Measurements from ENCODE around the gene SLC17A5. TPM values are rescaled to one million over a fixed set of nuclear protein-coding genes. Genes with fewer than 3 reads are reported as not detected.

The SLC17A5 gene
- total and polyA plus RNA-seq, 7 donors = 3.1 to 7.2 (median 4.5) TPM

DNA sequence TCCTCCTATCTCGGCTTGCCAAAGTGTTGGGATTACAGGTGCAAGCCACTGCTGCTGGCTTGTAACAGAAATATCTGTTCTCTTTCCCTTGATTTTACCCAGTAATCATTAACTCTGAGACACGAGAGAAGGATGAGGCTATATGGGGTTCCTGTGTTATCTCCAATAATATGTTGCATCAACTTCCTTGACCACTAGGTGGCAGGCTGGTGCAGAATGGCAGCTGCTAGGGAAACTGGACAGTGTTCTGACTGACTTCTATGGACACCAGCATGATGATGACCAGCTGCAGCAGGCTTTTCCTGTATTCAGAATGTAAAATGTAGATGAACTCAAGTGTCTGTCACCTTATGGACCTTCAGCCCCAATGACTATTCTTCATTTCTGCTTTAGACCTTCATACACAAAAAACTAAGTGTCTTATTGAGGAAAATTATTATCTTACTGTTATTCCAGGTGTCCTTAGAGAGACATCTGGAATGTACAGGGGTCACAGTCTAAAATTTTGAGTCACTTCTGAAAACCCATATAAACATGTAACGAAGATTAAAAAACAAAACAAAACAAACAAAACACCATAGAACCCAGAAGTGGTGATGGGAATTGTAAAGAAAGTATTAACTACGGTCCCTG, 21.8 kb upstream of the SLC17A5 start:
- H3K36me3 ChIP-seq (ENCODE audit: insufficient read depth in 1 of 2, low read depth in 1 of 2) = no peaks in the 10 kb centered on the region
- H3K27me3 ChIP-seq (ENCODE audit: insufficient read depth in 3 of 3, low read length in 2 of 3) = no peaks in the 10 kb centered on the region
- no peak overlapping the region for H3K27ac ChIP-seq
- 45 to 46% (median 46%) methylated on average over 4 of the region's 4 CpGs for WGBS, 3 donors
- no peaks in the 10 kb centered on the region for H3K4me1 ChIP-seq
- TF ChIP-seq, protein P1, sequence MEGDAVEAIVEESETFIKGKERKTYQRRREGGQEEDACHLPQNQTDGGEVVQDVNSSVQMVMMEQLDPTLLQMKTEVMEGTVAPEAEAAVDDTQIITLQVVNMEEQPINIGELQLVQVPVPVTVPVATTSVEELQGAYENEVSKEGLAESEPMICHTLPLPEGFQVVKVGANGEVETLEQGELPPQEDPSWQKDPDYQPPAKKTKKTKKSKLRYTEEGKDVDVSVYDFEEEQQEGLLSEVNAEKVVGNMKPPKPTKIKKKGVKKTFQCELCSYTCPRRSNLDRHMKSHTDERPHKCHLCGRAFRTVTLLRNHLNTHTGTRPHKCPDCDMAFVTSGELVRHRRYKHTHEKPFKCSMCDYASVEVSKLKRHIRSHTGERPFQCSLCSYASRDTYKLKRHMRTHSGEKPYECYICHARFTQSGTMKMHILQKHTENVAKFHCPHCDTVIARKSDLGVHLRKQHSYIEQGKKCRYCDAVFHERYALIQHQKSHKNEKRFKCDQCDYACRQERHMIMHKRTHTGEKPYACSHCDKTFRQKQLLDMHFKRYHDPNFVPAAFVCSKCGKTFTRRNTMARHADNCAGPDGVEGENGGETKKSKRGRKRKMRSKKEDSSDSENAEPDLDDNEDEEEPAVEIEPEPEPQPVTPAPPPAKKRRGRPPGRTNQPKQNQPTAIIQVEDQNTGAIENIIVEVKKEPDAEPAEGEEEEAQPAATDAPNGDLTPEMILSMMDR (IDR thresholded peaks at IDR 0.05) = peak; percentile 92
- no peak overlapping the region for H3K4me3 ChIP-seq
- DNase-seq = peak; percentile 57 to 71
- no peaks in the 10 kb centered on the region for H3K9me3 ChIP-seq
- intact Hi-C loops (cut with DNase I) = loop anchor here (1.0 to 10.0 kb wide), 4 partner anchors 57 to 1539 kb away; partner anchors contain the start of gene COL12A1 (in 1 of the 2)
- ATAC-seq = peak; percentile 67 to 86 (median 80)

DNA sequence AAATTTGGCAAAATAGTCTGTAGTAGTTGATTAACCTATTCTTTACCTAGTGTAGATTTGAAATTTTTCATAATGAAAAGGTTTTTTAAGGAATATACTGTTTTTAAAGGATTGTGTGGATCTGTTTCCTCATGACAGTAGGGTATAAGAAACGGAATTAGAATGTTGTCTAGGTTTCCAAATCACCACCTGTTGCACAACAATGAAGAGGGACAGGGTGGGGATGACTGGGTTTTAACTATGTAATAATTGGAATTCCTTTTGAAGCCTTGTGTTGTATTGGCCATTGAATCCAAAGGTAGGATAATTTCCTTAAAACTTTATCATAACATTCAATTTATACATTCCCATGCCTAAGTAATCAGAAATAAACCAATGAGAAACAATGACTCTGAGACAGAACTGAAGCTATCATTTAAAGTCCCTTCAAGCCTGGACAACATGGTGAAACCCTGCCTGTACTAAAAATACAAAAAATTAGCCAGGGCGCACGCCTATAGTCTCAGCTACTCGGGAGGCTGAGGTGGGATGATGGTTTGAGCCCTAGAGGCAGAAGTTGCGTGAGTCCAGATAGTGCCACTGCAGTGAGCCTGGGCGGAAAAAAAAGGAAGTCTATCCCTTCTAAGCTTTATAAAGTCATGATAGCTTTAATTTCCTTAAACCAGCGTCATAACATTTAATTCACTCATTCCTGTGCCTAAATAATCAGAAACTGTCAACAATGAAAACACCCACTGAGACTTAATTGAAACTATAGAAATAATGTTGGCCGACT, 18.3 kb upstream of the SLC17A5 start:
- Histone ChIP-seq H3K4me3 (no peak overlapping the region), H3K4me1 (no peaks in the 10 kb centered on the region), H3K9me3 (no peaks in the 10 kb centered on the region), H3K27ac (no peak overlapping the region), H3K27me3 (ENCODE audit: insufficient read depth in 3 of 3, low read length in 2 of 3) (no peaks in the 10 kb centered on the region), H3K36me3 (ENCODE audit: insufficient read depth in 1 of 2, low read depth in 1 of 2) (no peaks in the 10 kb centered on the region)
- intact Hi-C loops (cut with DNase I) = loop anchor here (10.0 kb wide), 2 partner anchors 1533 to 1543 kb away; partner anchors contain the start of gene COL12A1 (in 1 of the 2)
- TF ChIP-seq, protein P1 (IDR thresholded peaks at IDR 0.05) = no peak
- DNase-seq = no peak
- no peak for ATAC-seq
- WGBS, 3 donors = 80 to 84% (median 81%) methylated on average over 8 of the region's 8 CpGs

DNA sequence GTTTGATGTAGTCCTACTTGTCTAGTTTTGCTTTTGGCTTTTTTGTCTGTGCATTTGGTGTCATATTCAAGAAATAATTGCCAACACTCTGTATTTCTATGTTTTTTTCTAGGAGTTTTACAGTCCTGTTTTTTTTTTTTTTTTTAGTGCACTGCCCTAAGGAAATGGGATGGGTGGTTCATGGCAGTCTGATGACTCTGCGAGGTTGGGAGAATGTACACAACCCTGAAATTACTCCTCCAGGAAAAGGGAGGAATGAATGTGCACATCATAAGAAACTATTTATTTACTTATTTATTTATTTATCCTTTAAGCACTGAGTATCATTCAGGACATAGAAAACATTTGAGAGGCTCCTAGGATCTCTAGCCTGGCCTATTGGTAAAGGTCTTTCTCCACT, 15.2 kb upstream of the SLC17A5 start:
- no peaks in the 10 kb centered on the region for H3K36me3 ChIP-seq (ENCODE audit: insufficient read depth in 1 of 2, low read depth in 1 of 2)
- no peaks in the 10 kb centered on the region for H3K27me3 ChIP-seq (ENCODE audit: insufficient read depth in 3 of 3, low read length in 2 of 3)
- no peak for DNase-seq
- TF ChIP-seq, protein P1 (IDR thresholded peaks at IDR 0.05) = no peak
- ATAC-seq = no peak
- WGBS, 3 donors = 91 to 100% (median 100%) methylated on average over 1 of the region's 1 CpG
- peaks cover 5% of the 10 kb centered on the region for H3K4me1 ChIP-seq
- H3K27ac ChIP-seq = no peak overlapping the region
- no peak overlapping the region for H3K4me3 ChIP-seq
- no peaks in the 10 kb centered on the region for H3K9me3 ChIP-seq
- intact Hi-C loops (cut with DNase I) = no loop called here

DNA sequence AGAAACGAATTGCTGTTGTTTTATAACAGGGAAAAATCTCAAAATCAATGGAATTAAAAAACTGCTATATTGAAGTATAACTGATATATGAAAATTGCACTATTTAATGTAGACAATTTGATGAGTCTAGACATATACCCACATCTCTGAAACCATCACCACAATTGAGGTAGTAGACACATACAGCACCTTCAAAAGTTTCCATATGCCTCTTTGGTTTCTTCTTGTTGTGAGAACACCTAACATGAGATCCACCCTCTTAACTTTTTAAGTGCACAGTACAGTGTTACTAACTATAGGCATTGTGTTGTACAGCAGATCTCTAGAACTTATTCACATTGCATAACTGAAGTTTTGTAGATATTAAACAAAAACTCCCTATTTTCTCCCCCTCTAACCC, 14.0 kb upstream of the SLC17A5 start:
- intact Hi-C loops (cut with DNase I) = no loop called here
- no peak overlapping the region for H3K4me3 ChIP-seq
- no peak overlapping the region for H3K27ac ChIP-seq
- H3K4me1 ChIP-seq = peaks cover 5% of the 10 kb centered on the region
- no peaks in the 10 kb centered on the region for H3K36me3 ChIP-seq (ENCODE audit: insufficient read depth in 1 of 2, low read depth in 1 of 2)
- WGBS, 3 donors = 56 to 78% (median 59%) methylated on average over 1 of the region's 1 CpG
- no peaks in the 10 kb centered on the region for H3K27me3 ChIP-seq (ENCODE audit: insufficient read depth in 3 of 3, low read length in 2 of 3)
- ATAC-seq = no peak
- TF ChIP-seq, protein P1 (IDR thresholded peaks at IDR 0.05) = no peak
- DNase-seq = no peak
- no peaks in the 10 kb centered on the region for H3K9me3 ChIP-seq

Measured in psoas muscle (tissue), 8 donors.